Stimulated activated CD4-positive, alpha-beta T cell treated with anti-CD3 and anti-CD28 coated beads, Interleukin-1b, Interleukin-23, amount 100 ng/mL, for 1 hour (primary cell): Measurements from ENCODE around the gene DYRK1A.
"Not testable (repeated sequence)": the region's sequence is repeated elsewhere in the genome, so short reads cannot be mapped to it uniquely, and the experiment has no call there.

Source experiments
- DNase-seq, 2 donors: peaks; one replicate each; pipeline ENCODE4 v3.0.0-alpha.2; 2020; ENCODE audit warnings: low read depth in 2 of 2

The DYRK1A gene

DNA sequence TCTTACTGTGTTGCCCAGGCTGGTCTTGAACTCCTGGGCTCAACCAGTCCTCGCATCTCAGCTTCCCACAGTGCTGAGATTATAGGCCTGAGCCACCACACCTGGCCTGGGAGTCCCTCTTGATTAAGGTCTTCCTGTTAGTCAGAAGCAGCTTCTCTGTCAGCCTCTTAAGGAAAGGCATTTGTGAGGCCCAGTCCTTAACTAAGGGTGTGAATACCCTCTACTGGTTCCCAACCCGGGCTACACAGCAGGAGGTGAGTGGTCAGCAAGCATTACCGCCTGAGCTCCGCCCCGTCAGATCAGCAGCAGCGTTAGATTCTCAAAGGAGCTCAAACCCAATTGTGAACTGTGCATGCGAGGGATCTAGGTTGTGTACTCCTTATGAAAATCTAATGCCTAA is 117.2 kb downstream of the DYRK1A start:
- DNase-seq = no peak

DNA sequence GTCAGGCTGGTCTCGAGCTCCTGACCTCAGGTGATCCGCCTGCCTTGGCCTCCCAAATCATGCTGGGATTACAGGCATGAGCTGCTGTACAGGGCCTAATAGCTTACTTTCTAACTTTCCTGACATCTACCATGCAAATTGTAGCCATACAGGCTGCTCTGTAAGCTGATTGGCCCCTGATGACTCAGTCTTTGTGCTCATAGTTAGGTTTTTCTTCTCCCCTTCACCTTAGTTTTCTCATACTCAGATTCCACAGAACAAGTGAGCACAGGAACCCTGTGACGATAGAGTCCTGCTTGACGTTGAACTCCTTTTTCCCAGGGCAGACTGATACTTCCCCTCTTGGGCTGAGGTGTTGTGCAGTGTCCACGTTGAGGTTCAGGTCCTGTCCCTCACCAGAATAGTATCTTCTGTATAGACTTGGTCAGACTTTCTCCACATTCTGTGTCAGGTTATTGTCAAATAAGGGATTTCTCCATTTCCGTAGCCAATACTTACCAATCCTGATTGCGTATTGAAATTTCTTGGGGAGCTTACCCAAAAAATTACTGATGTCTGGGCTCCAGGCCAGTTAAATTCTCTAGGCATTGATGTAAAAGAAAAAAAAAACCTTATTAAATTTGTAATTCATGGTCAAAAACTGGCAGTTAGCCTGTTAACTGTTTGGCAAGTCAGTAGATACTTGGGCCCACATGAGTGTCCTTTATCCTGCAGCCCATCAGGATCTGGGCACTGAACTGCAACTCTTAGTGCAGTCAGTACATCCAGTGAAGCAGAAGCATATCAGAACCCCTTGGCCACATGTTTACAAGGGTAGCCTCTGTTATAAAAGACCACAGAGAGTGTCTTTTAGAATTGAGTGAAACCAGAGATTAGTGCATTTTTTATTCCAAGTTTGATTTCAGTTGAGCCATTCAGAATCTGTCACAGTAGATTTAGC is 118.2 kb downstream of the DYRK1A start:
- no peak for DNase-seq

DNA sequence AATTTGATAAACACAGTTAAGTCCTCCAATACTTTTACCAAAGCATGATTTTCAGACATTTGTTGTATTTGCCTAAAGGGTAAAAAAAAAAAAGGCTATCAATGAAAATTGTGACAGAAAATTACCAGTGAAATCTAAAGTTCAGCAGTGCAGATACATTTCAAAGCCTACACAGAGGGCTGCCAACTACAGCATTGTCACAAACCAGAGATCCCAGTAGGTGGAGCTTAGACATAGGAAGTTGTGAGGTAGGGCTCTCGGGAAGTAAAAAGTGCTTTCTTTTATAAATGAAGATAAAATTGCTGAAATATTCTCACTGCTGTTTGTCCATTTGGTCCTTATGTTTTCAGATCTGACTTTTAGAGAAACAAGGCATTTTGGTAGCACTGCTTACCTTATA is 123.0 kb downstream of the DYRK1A start:
- DNase-seq = no peak

DNA sequence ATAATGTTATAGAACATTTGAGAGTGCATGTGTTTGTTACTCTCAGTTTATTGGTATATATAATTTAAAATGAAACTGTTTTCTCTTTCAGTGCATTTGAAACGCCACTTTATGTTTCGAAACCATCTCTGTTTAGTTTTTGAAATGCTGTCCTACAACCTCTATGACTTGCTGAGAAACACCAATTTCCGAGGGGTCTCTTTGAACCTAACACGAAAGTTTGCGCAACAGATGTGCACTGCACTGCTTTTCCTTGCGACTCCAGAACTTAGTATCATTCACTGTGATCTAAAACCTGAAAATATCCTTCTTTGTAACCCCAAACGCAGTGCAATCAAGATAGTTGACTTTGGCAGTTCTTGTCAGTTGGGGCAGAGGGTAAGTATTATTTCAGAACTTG is 123.5 kb downstream of the DYRK1A start:
- DNase-seq = no peak

DNA sequence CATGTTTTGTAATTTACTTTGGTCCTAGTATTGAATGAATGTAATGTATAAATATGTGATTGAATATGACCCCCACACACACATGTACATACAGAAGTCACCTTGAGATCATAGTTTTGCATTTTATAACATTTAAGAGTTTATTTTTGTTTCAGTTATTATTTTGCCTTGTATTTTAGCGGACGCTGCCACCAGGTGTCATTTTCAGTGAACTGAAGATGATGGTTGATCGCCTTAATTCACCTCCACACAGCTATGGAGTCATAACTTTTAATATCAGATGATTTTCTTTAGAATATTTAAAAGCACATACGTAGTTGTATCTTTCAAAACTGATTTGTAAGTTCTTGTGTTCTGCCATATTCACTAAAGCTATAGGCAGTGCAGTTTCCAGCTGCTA is 130.4 kb downstream of the DYRK1A start:
- no peak for DNase-seq

DNA sequence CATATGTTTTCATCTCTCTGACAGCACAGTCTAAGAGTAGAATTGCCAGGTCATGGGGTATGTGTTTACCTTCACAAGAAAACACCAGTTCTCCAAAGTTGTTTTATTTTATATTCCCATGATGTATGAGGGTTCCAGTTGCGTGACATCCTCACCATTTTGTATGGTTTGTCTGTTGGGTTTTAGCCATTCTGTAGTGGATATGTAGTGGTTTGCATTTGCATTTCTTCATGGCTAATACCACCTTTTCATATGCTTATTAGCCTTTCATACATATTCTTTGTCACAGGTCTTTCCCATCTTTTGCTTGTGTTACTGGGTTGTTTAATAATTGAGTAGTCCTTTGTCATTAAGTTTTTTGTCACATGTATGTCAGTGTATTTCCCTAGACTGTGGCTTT is 132.1 kb downstream of the DYRK1A start:
- DNase-seq = no peak

DNA sequence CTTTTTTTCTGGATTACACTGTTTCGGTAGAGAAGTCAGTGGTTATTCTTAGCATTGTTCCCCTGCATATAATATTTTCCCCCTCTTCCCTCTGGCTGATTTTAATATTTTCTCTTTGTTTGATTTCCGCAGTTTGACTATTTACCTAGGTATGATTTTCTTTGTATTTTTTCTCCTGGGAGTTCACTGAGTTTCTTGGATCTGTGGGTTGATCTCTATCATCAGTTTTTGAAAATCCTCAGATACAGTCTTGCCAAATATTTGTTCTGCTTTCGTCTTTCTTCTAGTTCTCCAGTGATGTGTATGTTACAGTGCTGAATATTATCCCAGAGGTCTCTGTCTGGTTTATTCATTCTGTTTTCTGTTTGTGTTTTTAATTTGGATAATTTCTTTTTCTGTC is 136.4 kb downstream of the DYRK1A start:
- DNase-seq = no peak

DNA sequence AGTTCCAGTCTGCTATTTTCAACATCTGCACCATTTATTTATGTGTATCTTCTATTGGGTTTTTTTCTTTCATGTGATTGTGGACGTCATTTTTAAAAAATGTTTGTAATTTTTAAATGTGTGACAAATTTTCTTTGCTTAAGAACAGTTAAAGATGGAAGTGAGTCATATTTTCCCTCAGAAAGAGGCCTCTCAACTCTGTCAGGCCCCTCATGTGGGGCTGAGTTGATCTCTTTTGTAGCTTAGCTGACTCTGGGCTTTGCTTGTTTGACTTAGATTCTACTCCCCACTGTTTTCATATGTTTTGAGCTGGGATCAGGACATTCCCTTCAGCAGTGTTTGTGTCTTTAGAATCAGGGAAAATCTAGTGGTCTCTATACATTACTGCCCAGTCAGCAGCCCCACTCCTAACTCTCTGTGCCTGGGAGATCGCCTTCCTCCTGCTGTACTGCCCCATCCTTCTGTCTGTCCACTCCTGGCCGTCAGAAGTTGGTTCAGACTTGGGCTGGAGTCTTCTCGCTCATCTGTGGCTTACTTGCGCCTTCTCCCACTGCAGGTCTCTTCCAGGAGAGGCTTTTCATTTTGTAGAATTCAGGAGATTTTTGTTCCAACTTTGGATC is 137.4 kb downstream of the DYRK1A start:
- DNase-seq = no peak

DNA sequence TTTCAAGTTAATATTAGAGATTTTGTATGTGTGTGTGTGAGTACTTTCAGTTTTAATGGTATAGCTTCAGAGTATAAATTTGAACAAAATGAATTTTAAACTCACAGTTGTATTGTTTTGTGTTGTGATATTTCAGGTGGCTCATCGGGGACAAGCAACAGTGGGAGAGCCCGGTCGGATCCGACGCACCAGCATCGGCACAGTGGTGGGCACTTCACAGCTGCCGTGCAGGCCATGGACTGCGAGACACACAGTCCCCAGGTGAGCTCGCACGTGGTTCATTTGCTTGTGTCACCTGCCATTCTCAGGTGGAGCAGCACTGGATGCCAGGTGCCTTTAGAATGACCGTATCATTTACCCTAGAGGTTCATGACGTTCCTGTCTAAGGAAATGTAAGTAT is 139.4 kb downstream of the DYRK1A start:
- no peak for DNase-seq

DNA sequence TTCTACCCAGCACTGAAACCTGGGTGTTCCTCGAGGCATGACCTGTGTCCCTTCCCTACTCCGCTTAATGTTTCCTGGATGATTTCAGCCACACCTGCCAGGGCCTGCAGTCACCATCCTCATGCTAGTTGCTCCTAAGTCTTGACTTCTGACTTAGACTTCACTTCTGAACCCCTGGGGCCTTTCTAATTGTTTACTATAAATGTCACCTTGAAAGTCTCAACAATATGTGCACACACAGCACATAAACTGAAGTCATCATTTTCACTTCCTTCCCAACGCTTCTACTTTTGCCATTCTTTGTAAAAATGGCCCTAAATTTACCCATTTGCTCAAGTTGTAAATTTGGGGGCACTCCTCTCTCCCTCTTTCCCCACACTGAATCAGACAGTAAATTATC is 141.1 kb downstream of the DYRK1A start:
- DNase-seq = no peak

DNA sequence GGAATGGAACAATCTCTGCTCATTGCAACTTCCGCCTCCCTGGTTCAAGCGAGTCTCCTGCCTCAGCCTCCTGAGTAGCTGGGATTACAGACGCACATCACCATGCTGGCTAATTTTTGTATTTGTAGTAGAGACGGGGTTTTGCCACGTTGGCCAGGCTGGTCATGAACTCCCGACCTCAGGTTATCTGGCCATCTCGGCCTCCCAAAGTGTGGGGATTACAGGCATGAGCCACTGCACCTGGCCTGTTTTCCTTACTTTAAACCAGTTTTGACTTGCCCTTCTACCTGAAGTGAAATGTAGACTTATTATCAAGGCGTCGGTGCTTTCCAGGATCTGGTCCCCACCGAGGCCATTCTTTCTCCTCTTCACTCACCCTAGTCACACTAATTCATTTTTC is 141.8 kb downstream of the DYRK1A start:
- DNase-seq = no peak

DNA sequence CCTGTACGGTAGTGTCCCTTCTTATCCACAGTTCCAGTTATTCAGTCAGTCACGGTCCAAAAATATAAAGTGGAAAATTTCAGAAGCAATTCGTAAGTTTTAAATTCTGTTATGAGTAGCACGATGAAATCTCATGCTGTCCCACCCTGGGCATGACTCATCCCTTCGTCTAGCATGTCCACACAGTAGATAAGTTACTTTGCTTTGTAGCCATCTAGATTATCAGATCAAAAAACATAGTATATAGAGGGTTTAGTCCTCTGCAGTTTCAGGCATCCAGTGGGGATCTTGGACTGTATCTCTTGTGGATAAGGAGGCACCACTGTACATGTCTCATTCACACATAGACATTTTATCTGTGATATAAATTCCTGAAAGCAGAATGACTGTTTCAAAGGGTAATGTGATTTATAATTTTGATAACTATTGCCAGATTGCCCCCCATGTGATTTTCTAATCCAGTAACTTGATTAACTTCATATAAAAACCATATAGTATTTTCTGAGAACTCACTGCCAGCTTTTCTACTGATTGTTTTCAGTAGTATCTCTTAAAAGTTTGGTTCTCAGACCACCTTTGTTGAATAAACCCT is 143.3 kb downstream of the DYRK1A start:
- DNase-seq = no peak

DNA sequence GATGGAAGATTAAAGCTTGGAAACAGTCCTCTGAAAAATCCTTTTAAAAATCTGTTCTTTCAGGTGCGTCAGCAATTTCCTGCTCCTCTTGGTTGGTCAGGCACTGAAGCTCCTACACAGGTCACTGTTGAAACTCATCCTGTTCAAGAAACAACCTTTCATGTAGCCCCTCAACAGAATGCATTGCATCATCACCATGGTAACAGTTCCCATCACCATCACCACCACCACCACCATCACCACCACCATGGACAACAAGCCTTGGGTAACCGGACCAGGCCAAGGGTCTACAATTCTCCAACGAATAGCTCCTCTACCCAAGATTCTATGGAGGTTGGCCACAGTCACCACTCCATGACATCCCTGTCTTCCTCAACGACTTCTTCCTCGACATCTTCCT is 145.3 kb downstream of the DYRK1A start:
- no peak for DNase-seq

DNA sequence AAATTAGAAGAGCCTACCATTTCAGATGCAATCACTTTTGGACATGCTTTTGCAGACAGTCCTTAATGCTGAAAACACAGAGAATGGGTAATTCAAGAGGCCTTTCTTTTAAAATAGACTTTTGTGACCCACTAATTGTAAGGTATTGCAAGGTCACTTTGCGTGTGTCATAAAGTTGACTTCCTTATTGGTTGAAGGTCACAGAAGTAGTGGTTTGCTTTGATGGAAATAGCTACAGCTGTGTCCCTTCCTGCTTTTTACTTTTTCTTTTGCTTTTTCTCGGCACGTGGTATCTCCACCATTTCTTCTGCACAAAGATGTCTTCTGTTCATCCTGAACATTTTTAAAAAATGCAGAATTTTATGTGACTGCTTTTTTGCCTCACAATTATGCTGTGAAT is 146.8 kb downstream of the DYRK1A start:
- DNase-seq = no peak

DNA sequence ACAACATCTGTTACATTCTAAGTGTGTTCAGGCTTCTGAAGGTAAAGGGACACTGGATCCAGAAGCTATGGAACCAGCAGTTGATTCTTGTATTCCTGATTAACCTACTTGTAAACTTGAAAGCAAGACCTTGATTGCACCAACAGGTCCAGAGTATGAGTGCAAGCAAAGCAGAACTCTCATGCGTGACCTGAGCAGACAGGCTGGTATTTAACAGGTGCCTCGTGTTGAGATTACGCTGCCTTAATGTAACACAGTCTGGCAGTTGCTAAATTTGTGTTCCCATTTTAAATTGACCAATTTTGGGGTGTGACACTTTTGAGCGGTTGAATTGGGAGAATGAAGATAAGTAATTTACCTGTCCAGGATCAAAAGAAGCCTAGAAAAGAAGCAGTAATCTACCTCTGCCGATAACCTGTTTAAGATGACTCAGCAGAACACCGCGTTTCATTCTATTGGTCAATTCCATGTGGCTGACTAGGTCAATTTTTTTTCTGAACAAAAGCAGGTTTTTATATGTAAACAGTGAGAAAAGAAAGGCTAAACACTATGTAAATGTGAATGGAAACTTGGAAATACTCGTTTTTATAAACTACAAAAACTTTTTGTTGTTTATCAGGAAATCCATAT is 147.6 kb downstream of the DYRK1A start:
- no peak for DNase-seq

DNA sequence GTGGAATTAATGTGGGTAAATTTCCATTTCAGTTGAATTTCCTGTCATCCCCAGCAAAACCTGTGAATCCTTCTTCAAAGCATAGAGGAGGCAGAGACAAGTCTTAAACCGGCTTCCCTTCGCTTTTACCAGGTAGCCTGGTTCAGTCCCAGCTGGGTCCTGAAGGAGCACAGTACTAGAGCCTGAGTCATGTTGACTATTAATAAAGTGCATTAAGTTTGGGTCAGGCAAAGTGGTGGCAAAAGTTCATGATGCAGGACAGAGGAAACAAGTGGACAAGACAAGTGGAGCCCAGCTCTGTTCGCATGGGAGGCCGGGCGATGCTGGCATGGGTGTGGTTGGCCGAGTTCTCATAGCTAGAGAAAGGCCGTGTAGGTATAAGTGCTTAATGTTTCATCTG is 150.4 kb downstream of the DYRK1A start:
- DNase-seq = no peak

DNA sequence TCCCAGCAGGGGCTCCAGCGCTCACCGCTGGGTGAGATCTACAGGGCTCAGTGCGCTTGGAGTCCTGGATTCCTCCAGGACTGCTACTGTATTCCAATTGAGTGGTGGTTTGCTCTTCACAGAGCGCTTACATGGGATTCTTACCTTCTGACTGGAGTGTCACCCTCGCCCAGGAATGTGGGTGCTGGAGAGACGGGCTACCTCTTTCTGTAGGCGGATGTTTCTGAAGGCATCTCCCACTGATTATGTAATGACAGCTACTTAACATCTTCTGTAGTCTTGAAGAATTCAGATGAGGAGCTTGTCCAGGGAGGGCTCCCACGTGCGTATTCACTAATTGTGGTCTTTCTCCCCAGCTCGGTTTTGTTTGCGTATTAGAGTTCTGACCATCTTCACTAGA is 154.2 kb downstream of the DYRK1A start:
- DNase-seq = no peak

DNA sequence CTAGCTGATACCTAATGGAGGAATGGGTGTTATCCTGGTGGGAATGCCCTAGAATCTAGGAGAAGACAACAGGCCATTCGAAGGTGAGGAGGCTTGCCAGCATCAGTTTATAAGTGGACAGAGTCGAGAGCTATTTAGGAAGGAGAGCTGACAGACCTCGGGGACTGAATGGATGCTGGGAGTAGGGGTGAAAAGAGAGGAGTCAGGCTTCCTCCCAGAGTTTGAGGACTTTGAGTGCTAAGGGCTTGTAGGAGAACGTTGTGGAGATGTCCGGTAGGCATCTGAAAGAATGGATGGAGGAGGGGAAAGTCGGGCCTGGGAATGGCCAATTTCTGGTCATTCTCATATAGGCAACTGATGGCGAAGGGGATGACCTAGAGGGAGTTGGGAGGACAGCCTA is 155.1 kb downstream of the DYRK1A start:
- DNase-seq = no peak

DNA sequence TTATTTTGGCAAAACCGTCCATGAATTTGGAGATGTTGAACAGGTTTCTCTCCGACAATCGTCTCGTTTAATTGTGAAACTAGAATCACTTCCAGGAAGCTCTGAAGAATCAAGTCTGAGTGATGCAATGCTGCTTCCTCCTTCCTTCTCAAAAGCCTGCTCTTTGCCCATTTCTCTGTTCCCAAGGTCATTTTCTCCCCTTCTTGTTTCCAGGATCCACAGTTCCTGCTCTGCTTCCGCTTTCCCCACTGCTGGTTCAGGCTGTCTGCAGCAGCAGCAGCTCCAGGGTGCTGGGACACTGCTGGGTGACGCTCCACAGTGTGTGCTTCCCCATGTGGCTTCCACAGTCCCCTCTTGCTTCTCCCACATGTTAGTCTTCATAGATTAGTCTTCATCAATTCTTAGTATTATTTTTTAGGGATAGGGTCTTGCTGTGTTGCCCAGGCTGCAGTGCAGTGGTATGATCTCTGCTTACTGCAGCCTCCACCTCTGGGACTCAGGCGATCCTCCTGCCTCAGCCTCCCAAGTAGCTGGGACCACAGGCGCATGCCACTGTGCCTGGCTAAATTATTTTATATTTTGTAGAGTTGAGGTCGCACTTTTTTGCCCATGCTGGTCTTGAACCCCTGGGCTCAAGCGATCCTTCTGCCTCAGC is 156.2 kb downstream of the DYRK1A start:
- no peak for DNase-seq

DNA sequence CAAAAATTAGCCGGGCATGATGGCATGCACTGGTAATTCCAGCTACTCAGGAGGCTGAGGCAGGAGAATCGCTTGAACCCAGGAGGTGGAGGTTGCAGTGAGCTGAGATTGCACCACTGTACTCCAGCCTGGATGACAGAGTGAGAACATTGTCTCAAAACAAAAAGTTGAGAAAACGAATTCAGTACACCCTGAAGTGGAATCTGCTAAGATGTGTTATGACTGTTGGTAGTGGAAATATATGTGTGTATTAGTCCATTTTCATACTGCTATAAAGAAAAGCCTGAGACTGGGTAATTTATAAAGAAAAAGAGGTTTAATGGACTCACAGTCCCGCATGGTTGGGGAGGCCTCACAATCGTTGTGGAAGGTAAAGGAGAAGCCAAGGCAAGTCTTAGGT is 158.4 kb downstream of the DYRK1A start:
- not testable (repeated sequence) for DNase-seq

DNA sequence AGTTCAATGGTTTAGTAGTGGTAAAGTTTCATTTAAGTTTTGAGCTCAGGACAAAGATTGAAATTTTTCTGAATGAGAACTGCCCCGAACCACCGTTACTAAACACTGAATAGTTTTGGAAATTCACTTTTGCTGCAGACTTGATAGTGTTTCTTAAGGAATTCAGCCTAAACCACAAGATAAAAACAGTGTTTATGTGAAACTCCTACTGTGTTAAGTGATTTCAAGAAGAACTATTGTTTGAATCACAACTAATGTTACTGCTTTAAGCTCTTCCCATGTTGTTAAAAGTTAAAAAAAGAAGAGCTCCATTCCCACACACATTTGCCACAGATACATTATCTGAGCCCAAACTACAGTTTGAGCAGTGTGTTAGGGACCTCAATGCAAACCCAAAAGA is 159.2 kb downstream of the DYRK1A start:
- no peak for DNase-seq

DNA sequence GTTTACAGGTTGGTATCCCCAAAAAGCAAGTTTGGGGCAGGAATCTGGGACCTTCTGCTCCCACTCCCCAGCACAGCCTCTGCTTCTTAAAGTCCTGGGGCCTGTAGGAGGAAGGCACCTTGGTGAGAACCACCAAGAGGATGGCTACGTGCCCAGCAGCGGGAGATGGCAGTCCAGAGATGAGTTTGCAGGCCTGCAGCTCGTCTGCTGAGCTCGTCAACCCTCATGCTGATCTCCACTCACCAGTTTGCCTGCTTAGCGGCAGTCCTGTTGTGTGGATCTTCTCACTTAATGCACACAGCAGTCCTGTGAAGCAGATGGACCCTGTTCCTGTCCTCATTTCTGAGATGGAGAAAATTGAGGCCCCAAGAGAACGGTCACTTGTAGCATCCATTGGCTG is 160.5 kb downstream of the DYRK1A start:
- DNase-seq = no peak
